GM18499 (cell line): ENCODE results near the gene TACR1.
"Not testable (repeated sequence)": the region's sequence is repeated elsewhere in the genome, so short reads cannot be mapped to it uniquely, and the experiment has no call there.

Experiments used
- ATAC-seq: cut with Tn5 transposase; IDR thresholded peaks from one replicate; pipeline ENCODE4 v1.9.1; 2021; ENCODE audit warnings: moderate number of reproducible peaks; ENCODE audit not compliant: insufficient read depth, unreplicated experiment

TACR1 gene

DNA sequence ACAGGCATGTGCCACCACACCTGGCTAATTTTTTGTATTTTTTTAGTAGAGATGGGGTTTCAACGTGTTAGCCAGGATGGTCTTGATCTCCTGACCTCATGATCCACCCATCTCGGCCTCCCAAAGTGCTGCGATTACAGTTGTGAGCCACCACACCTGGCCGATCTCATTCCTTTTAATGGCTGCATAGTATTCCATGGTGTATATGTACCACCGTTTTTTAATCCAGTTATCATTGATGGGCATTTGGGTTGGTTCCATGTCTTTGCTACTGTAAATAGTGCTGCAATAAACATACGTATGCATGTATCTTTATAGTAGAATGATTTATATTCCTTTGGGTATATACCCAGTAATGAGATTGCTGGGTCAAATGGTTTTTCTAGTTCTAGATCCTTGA lies 51.4 kb downstream of the TACR1 start:
- ATAC-seq, result not testable (repeated sequence)

DNA sequence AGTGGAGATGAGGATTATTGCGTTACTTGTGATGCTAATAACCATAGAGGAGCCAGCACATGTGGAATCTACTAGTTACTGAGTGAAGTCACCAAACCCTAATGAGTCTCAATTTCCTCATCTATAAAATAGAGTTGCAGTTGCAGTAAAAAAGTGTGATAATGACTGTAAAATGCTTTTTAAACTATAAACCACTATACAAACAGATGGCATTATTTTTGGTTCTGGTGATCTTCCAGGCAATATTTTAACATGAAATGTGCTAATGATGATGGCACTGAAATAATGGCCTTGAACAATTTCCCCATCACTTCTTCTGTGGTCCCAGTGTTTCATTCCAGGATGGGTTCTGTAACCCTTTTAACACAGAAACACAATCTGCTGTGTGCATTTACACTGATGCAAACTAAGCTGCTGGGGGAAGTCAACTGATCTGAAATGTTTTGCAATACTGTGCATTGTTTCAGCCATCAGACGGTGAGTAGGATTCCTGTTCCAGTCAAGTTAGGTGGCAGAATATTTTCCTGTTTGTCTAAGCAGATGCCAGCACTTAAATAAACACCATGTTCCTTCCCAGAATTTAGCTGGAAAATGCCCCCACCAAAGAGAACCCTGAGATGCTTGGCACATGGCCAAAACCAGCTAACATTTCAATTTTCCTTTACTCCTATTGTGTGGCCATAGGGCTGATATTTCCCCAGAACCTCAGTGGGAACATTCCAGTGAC lies 52.6 kb downstream of the TACR1 start:
- ATAC-seq, result no peak

DNA sequence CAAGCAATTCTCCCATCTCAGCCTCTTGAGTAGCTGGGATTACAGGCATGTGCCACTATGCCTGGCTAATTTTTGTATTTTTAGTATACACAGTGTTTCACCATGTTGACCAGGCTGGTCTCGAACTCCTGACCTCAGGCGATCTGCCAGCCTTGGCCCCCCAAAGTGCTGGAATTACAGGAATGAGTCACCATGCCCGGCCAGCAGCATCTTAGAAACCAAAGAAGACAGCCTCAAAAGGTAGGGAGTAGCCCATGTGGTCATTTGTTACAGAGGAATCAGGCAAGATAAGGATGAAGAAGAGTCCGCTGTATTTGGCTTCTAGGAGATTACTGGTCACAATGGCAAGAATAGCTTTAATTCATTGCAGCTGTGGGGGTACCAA lies 53.1 kb downstream of the TACR1 start:
- not testable (repeated sequence) for ATAC-seq

DNA sequence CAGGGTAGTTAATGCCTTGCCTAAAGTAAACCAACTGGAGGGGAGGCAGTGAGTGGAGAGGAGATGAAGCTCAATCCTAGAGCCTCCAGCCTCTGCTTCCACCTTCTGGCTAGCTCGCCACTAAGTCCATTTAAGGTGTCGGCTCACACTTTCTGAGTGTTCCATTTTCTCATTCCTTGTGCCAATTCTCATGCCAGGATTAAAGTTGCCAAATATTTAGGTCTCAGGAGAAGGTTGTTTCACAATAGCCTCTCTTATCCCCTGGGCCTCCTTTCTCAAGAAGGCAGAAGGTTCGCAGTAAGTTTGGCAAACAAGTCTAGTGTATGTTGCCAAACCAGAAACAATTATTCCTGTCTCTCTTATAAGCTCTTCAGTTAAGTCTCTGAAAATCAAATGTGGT lies 57.2 kb downstream of the TACR1 start:
- ATAC-seq, result no peak

DNA sequence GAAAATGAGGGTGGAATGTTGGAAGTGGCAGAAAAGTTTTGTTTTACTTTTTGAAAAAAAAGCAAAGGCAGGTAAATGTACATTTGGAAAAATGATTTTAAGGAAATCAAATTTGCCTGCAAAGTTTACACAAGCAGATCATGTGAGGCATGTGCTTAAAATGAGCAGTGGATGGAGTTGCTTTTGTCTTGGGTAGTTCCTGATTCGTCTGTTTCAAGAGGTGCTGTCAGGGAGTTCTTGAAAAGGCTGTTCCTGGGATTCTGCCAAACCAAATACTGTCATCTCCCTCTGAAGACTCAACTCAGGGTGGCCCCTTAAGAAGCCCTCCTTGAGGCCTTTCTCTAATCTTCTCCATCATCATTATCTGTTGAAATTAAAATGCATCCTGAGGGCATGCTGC lies 59.0 kb downstream of the TACR1 start:
- ATAC-seq, result no peak

DNA sequence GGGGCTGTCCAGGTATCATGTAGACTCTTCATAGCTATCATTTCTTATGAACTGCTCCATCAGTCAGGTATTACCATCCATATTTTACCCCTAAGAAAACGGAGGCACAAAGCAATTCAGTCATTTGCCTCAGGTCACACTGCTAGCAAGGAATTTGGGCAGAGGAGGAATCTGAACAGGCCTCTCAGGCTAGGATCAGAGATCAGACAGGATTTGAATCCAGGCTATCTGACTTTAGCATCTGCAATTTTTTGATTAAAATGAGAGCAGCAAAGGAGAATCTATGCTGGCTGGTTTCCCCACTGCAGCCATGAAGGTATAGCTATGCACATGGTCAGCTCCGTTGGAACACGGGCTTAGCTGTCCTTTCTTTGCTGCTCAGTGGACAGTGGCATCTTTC lies 60.1 kb downstream of the TACR1 start:
- ATAC-seq, result no peak

DNA sequence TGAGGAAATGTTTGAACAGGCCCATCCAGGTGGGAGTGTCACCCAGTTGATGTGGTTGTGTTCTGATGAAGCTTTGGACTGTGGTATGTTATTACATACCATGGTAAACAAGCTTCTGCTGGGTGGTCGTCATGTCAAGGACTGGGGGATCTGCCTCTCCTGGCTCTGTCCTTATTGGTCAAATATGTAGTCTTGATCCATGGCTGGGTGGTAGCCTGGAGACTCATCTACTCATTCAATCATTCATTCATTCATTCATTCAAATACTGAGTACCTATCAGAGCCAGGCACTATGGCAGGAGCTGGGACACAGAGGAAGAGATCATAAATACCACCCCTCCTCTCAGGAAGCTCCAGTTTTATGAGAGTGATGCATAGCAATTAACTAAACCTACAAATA lies 60.8 kb downstream of the TACR1 start:
- no peak for ATAC-seq

DNA sequence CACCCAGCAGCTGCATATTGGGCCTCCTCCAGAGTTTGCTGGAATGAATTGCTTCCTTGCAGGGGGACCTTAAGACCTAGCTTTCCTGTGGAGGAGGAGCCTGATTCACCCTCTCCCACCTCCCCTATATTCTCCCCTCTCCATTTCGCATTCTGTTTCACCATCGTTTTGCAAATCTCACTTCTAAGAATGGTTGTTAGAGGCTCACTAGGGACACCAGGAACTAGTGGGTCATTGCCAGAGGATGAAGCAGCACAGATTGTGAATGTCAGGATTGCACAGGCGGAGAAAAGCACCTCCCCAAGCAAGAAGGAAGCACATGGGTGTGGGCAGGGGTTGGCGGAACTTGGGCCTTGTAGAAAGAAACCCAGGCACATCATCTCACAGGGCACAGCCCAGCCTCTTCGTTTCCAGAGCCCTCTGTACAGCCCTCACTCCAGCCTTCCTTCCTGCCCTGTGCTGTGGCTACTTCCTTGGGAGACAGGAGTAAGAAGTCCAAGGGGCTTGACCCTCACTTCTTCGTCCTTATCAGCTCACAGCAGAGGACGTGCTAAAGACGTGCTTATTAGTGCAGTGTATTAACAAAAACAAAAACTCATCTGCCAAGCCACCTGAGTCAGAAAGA lies 63.4 kb downstream of the TACR1 start:
- no peak for ATAC-seq

DNA sequence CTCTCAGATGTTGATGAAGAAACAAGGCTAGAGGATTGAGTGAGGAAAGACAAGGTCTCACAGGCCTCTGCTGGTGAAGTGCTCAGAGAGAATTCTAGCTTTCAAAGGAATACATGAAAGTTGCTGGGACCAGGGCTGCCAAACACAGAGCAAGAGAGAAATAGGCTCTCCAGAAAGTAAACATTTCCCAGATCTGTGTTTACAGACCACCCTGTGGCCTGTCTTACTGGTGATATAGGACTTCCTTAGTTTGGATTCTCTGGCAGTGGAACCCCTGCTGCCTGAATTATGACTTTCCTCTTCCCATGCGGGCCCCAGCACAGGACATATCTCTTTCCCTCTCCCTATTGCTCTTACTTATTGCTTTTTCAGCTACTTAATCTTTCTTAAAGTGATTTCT lies 64.5 kb downstream of the TACR1 start:
- no peak for ATAC-seq

DNA sequence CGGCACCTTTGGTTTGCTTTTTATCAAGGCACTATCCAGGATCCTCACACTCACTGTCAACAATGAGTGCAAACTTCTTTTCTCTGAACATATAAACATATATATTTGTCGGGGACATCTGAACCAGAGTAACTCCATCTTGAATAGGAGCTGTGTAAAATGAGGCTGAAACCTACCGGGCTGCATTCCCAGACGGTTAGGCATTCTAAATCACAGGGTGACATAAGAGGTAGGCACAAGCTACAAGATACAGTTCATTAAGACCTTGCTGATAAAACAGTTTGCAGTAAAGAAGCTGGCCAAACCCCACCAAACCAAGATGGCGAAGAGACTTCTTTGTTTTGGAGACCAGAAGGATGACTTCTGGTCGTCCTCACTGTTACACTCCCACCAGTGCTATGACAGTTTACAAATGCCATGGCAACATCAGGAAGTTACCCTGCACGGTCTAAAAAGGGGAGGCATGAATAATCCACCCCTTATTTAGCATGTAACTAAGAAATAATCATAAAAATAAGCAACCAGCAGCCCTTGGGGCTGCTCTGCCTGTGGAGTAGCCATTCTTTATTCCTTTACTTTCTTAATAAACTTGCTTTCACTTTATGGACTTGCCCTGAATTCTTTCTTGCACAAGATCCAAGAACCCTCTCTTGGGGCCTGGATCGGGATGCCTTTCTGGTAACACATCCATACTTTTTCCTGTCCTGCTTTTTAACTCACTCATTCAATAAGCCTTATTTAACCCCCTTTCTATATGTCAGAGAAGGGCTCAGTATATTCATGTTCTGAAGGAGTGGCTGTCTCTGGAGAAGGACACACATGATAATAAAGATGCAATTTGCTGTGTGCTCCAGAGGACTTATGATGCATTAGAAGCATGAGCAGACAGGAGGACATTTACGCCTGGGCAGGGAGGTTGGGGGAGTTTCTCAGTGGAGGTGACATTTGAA lies 65.4 kb downstream of the TACR1 start:
- ATAC-seq, result no peak

DNA sequence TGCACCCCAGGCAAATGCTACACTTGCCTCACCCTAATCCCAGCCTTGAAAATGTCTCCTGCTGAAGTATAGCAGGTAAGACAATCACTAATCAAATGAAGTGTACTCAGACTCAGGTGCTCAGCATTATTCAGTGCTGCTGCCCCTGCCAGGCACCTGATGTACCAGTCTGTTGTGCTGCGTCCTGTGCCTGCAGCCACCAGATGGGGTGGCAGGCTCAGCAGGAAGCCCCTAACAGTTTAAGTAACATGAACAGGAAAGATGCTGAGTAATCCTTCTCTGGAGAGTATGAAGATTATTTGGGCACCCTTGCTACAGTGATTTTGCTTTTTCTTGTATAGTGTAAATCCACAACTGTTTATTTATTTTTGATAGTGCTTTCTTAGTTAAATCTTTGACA lies 69.1 kb downstream of the TACR1 start:
- ATAC-seq, result no peak

DNA sequence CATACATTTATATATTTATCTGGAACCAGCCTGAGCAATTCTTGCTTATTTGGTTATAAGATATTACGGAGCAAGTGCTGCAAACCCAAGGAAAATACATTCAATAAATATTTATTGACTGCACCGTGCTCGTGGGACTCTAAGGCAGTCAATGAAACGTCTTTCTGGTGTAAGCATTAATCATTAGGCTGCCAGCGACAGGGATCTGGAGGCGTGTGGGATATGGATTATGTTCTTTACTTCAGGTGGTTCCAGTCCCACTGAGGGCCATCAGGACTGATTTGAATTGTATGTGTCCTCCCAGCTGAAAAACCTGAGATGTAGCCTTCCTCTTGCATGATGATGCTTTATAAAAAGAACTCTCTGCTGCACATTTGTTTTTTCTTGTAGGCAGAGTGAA lies 75.4 kb downstream of the TACR1 start:
- ATAC-seq, result no peak

DNA sequence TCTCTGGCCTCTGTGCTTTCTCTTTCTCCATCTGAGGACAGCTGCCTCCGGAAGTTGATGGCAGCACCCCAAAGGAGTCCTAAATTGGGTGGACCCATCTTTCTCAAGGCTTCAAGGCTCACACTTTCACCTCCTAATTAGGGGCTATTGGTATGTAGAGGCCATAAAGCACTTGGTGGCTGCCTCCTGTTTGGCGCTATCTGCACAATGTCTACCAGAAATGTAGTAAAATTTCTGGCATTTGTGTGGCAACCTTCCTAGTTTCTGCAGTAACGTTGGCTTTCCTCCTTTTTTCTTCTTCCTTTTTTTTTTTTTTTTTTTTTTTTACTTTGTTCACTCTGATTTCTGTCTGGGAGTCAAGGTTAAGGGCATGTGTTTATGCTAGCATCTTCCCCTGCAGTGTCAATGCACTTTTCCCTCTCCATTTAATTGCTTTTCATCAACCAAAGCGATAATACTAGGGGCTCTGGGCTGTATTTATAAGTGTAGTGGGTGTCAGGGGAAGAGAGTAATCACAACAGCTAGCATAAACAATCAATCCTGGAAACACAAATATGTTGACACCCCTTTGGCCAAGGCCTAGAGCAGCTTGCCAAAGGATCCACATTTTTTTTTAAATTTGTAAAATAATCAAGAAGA lies 86.0 kb downstream of the TACR1 start:
- no peak for ATAC-seq

DNA sequence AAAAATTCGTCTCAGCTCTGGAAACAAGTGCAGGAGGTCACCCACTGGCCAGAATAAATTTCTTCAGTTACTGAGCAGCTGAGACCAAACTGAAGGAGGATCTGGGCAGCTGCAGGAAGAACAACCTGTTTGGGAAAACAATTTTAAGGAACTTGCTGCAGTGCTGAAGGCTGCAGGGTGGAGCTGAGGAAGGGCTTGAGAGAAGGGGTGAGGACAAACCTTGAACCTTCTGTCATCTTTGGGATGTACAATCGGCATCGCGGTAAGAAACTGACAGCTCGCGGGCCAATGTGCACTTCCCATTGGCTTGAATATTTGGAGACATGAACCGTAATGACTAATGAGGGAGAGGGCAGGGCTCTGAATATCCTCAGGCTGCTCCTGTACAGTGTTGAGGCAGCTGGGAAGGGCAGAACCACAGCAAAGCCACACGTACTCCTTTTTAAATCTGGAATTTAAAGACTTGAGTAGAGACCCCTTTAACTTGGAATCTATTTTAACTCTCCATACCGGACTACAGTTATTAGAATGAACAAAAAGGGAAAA lies 90.3 kb downstream of the TACR1 start:
- no peak for ATAC-seq

DNA sequence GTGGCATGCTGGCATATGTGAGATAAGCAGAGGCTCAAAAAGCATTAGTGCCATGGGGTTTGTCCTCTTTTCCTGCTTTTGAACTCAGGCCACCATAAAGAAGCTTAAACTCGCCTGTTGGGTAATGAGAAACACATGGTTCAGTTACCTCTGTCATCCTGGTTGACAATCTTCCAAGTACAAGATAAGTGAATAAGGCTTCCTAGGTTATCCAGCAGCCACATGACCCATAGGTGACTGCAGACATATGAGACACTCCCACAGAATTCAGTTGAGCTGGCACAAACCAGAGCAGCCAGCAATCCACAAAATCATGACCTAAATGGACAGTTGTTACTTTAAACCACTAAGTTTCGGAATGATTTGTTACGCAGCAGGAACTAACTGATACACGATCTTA lies 97.3 kb downstream of the TACR1 start:
- no peak for ATAC-seq

DNA sequence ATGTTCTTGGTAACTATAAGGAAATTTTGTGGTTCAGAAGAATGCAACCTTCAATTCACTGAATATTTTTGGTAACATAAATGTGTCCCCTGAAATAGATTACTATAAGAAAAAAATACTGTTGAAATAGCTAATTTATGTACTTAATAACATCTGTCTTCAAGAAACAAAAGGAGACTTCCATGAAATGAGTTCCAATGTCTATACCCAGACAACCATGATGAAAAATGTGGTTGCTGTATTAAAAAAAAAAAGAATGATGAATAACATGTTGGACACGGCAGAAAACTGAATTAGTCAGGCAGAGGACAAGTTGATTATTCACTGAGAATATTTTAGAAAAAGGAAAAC lies 98.5 kb downstream of the TACR1 start:
- ATAC-seq, result no peak

DNA sequence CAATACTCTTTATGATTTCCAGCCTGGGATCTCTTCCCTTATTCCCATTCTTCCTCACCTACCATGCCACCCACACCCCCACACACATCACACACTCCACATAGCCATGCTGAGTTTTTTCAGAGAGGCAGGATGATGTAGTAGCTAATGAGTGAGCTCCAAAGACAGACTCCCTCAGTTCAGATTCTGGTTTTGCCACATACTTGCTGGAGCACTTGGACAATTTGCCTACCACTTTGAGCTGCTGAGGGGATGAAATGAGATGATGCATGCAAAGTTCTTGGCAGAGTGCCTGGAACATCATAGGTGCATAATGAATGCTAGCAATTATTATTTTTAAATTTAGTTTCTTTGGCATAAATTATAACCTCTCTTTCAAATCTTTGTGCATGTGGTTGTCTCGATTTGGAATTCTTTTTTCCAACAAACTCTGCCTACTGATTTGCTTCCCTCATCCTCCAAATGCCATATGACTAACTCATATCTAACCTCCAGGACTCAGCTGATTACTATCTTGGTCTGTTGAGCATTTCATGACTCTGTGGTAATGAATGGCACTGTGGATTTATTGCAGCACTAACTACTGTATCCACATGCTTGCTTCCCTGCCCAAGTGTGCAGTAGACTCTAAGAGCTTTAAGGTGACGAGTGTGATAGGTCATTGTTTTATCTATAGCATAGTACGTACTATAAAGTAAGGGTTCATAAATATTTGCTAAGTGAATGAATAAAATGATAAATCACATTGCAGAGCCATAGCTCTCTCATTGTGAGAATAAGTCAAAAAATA lies 99.1 kb downstream of the TACR1 start:
- no peak for ATAC-seq

DNA sequence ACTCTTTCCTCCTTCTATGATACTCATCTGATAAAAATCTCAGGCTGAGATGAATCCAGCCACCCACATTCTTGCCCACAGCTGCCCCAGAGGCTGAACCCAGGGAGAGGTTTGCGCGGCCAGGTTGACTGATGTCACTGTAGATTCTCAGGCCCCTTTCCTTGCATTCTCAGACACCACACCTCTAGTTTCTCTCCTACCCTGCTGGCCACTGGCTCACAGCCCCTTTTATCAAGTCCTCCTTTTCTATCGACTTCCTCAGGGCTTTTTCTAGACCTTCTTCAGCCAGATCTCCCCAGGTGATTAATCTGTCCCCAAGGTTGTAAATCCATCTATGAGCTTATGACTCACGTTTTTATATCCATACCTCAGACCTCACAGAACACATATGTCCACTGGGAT lies 99.8 kb downstream of the TACR1 start:
- no peak for ATAC-seq

DNA sequence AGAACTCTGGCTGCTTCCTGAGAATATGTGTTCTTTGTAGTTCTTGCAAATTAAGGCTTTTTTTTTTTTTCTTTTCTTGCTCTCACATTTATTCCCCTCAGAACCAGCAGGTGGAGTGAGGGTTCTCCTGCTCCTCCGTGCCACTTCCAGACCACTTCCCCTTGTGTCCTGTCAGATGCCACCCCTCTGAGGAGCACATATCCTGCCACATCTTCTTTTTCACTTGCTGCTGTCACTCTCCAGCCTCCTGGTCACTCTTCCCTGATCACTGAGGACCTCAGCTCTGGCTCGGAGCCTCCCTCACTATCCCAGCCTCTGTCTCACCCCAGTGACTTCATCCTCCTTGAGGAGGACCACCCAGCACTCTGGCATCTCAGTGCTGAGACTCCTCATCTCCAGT lies 100.5 kb downstream of the TACR1 start:
- no peak for ATAC-seq

DNA sequence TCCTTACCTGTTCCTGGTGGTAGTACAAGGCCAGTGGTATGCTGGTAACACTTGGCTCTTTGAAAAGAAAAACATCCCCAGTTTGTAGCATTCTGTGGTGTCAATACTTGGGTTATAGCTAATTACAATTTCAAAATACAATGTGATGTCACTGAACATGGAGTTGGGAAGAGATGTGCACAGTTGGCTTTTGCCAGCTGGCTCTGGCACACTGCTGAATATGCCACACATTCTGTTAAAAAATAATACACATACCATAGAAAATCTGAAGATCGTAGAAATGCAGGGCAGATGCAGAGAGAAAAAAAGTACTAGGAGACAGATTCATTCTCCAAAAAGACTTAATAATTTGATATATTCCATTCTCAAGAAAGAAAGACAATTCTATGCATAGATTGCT lies 101.5 kb downstream of the TACR1 start:
- no peak for ATAC-seq
